A549 treated with AZD9567 at 1 μM for 4 hours (cell line): ENCODE data around the gene CAMTA2. TPM values are rescaled to one million over a fixed set of nuclear protein-coding genes. Genes with fewer than 3 reads are reported as not detected.

Experiments
- total RNA-seq: library from RNA; stranded (reverse); fragments of 200-300 nt; extraction: Qiagen RNA extraction; gene quantifications from 5 replicates; pipeline ENCODE4 v1.2.3, GENCODE V29; 2022; ENCODE audit not compliant: insufficient read depth

Gene CAMTA2, protein sequence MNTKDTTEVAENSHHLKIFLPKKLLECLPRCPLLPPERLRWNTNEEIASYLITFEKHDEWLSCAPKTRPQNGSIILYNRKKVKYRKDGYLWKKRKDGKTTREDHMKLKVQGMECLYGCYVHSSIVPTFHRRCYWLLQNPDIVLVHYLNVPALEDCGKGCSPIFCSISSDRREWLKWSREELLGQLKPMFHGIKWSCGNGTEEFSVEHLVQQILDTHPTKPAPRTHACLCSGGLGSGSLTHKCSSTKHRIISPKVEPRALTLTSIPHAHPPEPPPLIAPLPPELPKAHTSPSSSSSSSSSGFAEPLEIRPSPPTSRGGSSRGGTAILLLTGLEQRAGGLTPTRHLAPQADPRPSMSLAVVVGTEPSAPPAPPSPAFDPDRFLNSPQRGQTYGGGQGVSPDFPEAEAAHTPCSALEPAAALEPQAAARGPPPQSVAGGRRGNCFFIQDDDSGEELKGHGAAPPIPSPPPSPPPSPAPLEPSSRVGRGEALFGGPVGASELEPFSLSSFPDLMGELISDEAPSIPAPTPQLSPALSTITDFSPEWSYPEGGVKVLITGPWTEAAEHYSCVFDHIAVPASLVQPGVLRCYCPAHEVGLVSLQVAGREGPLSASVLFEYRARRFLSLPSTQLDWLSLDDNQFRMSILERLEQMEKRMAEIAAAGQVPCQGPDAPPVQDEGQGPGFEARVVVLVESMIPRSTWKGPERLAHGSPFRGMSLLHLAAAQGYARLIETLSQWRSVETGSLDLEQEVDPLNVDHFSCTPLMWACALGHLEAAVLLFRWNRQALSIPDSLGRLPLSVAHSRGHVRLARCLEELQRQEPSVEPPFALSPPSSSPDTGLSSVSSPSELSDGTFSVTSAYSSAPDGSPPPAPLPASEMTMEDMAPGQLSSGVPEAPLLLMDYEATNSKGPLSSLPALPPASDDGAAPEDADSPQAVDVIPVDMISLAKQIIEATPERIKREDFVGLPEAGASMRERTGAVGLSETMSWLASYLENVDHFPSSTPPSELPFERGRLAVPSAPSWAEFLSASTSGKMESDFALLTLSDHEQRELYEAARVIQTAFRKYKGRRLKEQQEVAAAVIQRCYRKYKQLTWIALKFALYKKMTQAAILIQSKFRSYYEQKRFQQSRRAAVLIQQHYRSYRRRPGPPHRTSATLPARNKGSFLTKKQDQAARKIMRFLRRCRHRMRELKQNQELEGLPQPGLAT
- 25.4 to 37.2 TPM (median 33.9 TPM) in 5 replicates for total RNA-seq

DNA sequence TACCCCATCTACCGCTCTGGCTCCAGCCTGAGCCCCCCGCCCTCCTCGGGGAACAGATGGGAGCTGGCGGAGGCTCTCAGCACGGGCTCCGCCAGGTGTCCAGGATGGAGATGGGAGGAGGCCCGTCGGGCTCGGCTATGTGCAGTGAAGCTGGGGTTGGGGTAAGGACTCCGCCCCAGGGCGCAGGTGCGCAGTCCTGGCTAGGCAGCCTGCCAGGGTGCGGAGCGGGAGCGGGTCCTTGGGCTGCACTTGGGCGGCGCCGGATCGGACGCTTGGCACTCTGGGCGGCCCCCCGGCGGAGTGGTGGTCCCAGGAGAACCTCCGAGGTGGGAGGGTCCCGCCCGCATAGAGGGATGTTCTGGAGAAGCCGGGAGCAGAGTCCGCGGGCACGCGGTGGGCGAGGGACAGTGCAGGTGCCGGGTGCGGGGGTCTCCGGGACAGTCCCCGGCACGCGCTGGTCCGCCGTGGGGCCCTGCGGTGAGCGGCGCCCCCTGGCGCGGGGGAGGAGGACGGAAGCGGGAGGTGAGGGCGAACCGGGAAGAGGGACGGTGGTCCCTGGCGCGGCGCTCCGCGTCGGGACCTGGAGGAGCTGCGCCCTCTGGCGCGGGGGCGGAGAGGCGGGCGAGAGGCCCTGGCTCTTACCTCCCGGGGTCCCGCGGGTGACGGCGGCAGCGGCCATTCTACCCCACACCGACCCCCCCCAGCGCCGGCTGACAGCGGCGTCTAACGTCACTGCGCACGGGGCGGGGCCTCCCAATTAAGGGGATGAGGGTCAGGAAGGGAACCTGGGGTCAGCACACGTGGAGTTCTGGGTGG is at the start of gene CAMTA2:
Gene CAMTA2, minus strand, starts transcription at position 725 of the 816 bp plus-strand sequence. CDS start 1,453 bp downstream, outside the sequence.

DNA sequence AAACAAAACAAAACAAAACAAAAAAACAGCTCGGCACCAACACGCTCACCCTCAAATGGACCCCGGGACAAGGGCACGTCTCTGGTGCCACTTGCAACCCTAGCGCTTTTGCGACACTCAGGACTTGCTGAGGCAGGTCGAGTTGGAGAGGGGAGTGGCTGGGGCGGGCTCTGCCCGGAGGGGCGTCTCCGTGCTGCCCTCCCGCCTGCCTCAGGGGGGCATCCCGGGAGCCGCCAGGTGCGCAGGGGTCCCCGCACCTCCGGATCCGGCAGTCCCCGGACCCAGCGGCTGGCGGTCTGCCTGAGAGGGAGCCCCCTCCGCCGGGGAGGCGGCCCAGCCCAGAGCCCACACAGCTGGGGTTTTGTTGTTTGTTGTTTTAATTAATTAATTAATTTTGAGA is 47.8 kb upstream of the CAMTA2 start, which contains the start of gene SLC52A1:
Gene SLC52A1, minus strand, starts transcription at position 112 of the 400 bp plus-strand sequence. CDS start 820 bp downstream, outside the sequence.

DNA sequence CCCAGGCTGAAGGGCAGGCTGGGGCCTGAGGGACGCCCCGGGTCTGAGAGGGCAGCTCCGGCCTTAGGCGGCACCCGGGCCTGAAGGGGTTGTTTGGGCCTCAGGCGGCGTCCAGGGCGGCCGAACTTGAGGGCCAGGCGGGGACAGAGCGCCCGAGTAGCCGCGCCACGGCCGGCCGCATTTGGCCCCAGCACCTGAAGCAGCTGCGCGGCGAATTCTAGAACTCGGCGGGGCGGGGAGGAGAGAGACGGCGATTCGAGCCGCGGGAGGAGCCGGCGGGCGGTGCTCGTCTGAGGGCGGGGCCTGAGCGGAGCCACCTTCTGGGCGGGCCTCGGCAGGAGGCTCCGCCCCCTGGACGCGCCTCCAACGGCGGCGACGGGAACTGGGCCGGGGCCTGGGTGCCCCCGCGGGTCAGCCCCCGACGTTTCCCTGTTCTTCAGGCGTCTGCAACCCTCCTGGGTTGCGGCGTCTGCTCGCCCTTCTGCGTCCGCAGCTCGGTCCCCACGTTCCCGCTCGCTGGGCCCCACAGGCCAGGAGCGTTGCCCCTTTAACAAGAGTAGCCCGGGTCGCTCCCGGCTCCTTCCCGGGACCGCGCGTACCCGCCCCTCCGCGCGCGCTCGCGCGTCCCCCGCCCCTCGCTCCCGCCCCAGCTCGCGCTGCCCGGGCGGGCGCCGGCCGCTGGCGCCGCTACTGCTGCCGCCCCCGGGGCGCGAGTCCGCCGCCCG is 10.0 kb upstream of the CAMTA2 start, which contains the start of the genes INCA1 and KIF1C:
Gene INCA1, minus strand, starts transcription at position 221 of the 725 bp plus-strand sequence. CDS start 3,085 bp downstream, outside the sequence.
Gene KIF1C, plus strand, starts transcription at position 649 of the 725 bp plus-strand sequence. CDS start 2,297 bp downstream, outside the sequence.

DNA sequence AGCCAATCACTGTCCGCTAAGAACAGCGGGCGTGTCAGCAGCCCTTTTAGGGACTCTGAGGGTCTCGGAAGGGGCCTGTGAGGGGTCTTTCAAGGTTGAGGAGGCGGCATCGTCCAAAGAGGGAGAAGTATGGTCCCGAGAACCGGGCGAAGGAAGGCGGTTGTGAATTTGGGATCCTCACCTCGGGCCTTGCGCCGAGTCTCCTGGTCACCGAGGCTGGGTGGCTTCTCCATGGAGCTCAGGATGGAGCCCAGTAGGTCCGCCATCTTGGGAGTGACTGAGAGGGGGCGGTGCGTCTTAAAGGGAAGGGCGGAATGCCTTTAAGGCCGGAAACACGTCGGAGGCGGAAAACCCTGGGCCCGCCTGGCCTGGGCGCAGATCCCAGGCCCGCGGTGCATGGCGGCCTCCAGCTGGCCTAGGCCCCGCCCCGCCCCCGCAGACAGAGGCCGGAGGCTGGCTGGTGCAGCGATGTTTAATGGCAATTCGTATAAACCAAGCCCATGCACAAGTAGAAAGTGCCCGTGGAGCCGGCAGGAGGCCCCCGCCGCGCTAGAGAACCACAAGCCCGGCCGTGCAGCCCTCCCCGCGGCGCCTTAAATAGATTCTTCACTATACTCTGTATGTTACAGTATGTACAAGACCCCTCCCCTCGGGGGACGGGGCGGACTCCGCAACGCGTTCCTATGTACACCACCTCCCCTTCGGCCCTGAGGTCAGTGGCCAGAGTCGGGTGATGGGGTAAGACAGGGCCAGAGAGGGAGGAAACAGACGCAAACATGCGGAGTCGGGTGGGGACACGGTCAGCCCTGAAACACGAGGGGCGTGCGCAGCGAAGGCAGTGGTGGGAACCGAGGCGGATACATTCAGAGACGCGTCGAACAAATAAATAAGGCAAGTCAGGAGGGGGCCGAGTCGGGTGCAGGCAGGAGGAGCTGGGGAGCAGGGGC is 19.7 kb downstream of the CAMTA2 start, which contains the start of gene SPAG7:
Gene SPAG7, minus strand, starts transcription at position 279 of the 947 bp plus-strand sequence. Its CDS starts 13 bp downstream, at position 266.

DNA sequence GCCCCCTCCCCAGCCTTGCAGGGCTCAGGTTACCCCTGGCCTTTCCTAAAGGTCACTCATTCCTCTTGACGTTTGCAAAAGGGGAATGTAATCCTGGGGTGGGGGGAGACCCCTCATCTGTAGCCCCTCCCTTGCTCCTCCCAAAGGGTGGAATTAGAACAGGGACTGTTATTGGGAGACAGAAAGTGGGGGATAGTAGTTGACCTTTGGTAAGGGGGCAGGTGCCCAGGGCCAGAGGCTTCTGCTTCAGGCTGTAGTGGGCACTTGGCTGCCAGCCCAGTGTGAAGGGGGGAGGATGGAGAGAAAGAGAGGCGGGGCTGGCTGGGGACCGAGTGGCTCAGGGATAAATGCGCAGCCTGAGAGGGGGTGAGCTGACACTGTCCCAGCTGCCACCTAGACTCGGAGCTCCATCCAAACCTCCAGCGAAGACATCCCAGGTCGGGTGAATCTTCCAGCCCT is 36.7 kb downstream of the CAMTA2 start, which contains the start of gene ENO3:
Gene ENO3, plus strand, starts transcription at position 374 of the 459 bp plus-strand sequence. CDS start 711 bp downstream, outside the sequence.

DNA sequence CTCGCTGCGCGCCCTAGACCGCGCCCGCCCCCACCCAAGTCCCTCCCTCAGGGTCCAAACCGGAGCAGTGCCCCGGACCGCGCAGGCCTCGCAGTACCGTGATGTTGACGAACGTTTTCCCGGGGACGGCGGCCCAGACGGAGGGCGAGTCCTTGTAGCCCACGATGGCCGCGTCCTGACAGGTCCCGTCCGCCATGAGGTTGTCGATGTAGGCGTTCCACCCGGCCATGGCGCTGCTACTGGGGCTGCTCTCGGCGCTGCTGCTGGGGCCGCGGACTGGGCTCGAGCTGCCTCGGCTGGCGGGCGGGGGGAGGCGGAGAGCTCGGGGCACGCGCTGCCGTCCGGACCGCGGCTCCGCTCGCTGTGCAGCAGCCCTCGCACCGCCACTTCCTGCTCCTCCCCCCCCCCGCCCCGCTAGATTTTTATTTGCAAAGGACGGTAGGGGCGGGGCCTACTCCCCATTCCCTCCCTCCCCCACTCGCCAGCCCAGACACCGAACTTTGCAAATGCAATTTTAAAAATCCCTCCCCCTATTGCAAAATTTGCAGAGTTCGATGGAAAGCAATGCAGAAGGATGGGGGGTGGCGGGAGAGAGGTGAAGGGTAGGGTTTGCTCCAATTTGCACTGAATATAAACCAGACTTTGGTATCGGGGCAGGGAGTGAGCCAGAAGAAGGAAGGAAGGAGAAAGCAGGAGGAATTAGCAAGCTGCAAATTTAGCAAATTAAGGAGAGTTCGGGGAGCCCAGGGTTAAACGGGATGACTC is 39.1 kb downstream of the CAMTA2 start, which contains the start of gene PFN1:
Gene PFN1, minus strand, starts transcription at position 365 of the 765 bp plus-strand sequence. Its CDS starts 136 bp downstream, at position 229.

GRCh38 chr17:4939796-4940554 is 47.5 kb downstream of the CAMTA2 start, which contains the start of the genes RNF167 and SLC25A11:
RNF167 (plus strand) TSS chr17:4940268; CDS start chr17:4940910, 642 bp downstream.
SLC25A11 (minus strand) TSS chr17:4940046; CDS start chr17:4939910, 136 bp downstream.

GRCh38 chr17:4931963-4932362 is 55.5 kb downstream of the CAMTA2 start, which contains the start of gene GP1BA:
GP1BA (plus strand) TSS chr17:4932277; CDS start chr17:4932605, 328 bp downstream.

Other genes with a start within 250 kb of the CAMTA2 start
- 0.38 to 0.73 TPM (median 0.53 TPM) in 4 of 5 replicates, not detected in the other for gene ZMYND15, start 247.8 kb downstream of the CAMTA2 start, total RNA-seq
- 10.4 to 19.0 TPM (median 15.7 TPM) in 5 replicates for gene CXCL16, start 247.7 kb downstream of the CAMTA2 start, total RNA-seq
- 0.58 to 0.88 TPM (median 0.65 TPM) in 4 of 5 replicates, not detected in the other for gene TM4SF5, start 215.8 kb downstream of the CAMTA2 start, total RNA-seq
- gene VMO1, start 201.3 kb downstream of the CAMTA2 start, total RNA-seq = 0.85 to 1.4 TPM (median 0.92 TPM) in 4 of 5 replicates, not detected in the other
- gene GLTPD2, start 198.7 kb downstream of the CAMTA2 start, total RNA-seq = 0.13 TPM in 1 of 5 replicates, not detected in the others
- 404 to 505 TPM (median 496 TPM) in 5 replicates for gene PSMB6, start 191.5 kb downstream of the CAMTA2 start, total RNA-seq
- gene PLD2, start 180.5 kb downstream of the CAMTA2 start, total RNA-seq = 16.4 to 29.9 TPM (median 27.4 TPM) in 5 replicates
- gene MINK1, start 154.3 kb downstream of the CAMTA2 start, total RNA-seq = 43.4 to 60.9 TPM (median 59.8 TPM) in 5 replicates
- gene C17orf107, start 88.1 kb downstream of the CAMTA2 start, total RNA-seq = 0.33 to 0.38 TPM (median 0.34 TPM) in 4 of 5 replicates, not detected in the other
- gene CHRNE, start 84.6 kb downstream of the CAMTA2 start, total RNA-seq = 0.08 to 0.17 TPM (median 0.09 TPM) in 4 of 5 replicates, not detected in the other
- gene GP1BA, start 55.4 kb downstream of the CAMTA2 start, total RNA-seq = not detected in 5 replicates
- 64.9 to 73.6 TPM (median 71.0 TPM) in 5 replicates for gene SLC25A11, start 47.6 kb downstream of the CAMTA2 start, total RNA-seq
- 92.1 to 135 TPM (median 115 TPM) in 5 replicates for gene RNF167, start 47.4 kb downstream of the CAMTA2 start, total RNA-seq
- gene PFN1, start 39.1 kb downstream of the CAMTA2 start, total RNA-seq = 1,940 to 2,758 TPM (median 2,664 TPM) in 5 replicates
- gene ENO3, start 36.6 kb downstream of the CAMTA2 start, total RNA-seq = 28.4 to 52.6 TPM (median 44.9 TPM) in 5 replicates
- 61.2 to 77.6 TPM (median 74.1 TPM) in 5 replicates for gene SPAG7, start 19.9 kb downstream of the CAMTA2 start, total RNA-seq
- 1.5 to 2.0 TPM (median 1.8 TPM) in 4 of 5 replicates, not detected in the other for gene INCA1, start 9.8 kb upstream of the CAMTA2 start, total RNA-seq
- 97.3 to 167 TPM (median 112 TPM) in 5 replicates for gene KIF1C, start 10.3 kb upstream of the CAMTA2 start, total RNA-seq
- gene SLC52A1, start 47.8 kb upstream of the CAMTA2 start, total RNA-seq = 0.55 to 0.80 TPM (median 0.69 TPM) in 4 of 5 replicates, not detected in the other
- gene ZFP3, start 90.8 kb upstream of the CAMTA2 start, total RNA-seq = 0.85 to 1.8 TPM (median 1.1 TPM) in 5 replicates
- 3.3 to 10.3 TPM (median 4.1 TPM) in 5 replicates for gene ZNF232, start 124.2 kb upstream of the CAMTA2 start, total RNA-seq
- gene USP6, start 128.4 kb upstream of the CAMTA2 start, total RNA-seq = 0.01 to 0.05 TPM (median 0.03 TPM) in 4 of 5 replicates, not detected in the other
- gene ZNF594, start 204.2 kb upstream of the CAMTA2 start, total RNA-seq = 1.3 to 1.9 TPM (median 1.4 TPM) in 5 replicates
- not detected in 5 replicates for gene SCIMP, start 247.2 kb upstream of the CAMTA2 start, total RNA-seq